Fibroblast of mammary gland (primary cell): ENCODE data around the gene ZNRF2.

ENCODE experiments used
- DNase-seq: peaks from one replicate; pipeline ENCODE4 v3.0.0-alpha.2; 2010; ENCODE audit warnings: low read depth
- H3K4me3 ChIP-seq: 2 replicates; pipeline ENCODE4 v1.5.1; 2011; ENCODE audit warnings: low read depth, mild to moderate bottlenecking, low read length, moderate library complexity; ENCODE audit not compliant: control insufficient read depth
- CTCF ChIP-seq: conservative IDR thresholded peaks from 2 replicates; pipeline ENCODE4 v1.5.1; 2011; ENCODE audit warnings: low read depth, low read length, inconsistent platforms; ENCODE audit not compliant: control insufficient read depth, insufficient read depth

The ZNRF2 gene

GRCh38 chr7:30329716-30330115 lies 45.3 kb downstream of the ZNRF2 start:
- no peak for DNase-seq
- H3K4me3 ChIP-seq = no peak overlapping the region
- TF ChIP-seq CTCF = no peak

- no peak overlapping the region for H3K4me3 ChIP-seq
- DNase-seq = no peak
- TF ChIP-seq CTCF = no peak
Measured at GRCh38 chr7:30330134-30331111, 46.0 kb downstream of the ZNRF2 start.

- H3K4me3 ChIP-seq = no peak overlapping the region
- TF ChIP-seq CTCF = no peak
- peak; percentile 27 for DNase-seq
Measured at GRCh38 chr7:30331338-30331737, 46.9 kb downstream of the ZNRF2 start.

- TF ChIP-seq CTCF = no peak
- DNase-seq = no peak
- H3K4me3 ChIP-seq = no peak overlapping the region
Measured at GRCh38 chr7:30332549-30332948, 48.2 kb downstream of the ZNRF2 start.

GRCh38 chr7:30335763-30336487 lies 51.5 kb downstream of the ZNRF2 start:
- no peak for TF ChIP-seq CTCF
- no peak overlapping the region for H3K4me3 ChIP-seq
- no peak for DNase-seq

GRCh38 chr7:30344513-30344912 lies 60.1 kb downstream of the ZNRF2 start:
- DNase-seq = no peak
- H3K4me3 ChIP-seq = no peak overlapping the region
- TF ChIP-seq CTCF = no peak
